ENCODE data around the gene LNP1. TPM values are rescaled to one million over a fixed set of nuclear protein-coding genes. Genes with fewer than 3 reads are reported as not detected.
A peak's percentile ranks its signal among the peaks of the same experiment; 100 is the strongest.

LNP1 gene
- polyA plus RNA-seq, 2 of the 4 experiments (the other 2 are of a cell fraction), result 1.3 to 2.0 TPM

GRCh38 chr3:100419406-100419805 is 18.1 kb downstream of the LNP1 start:
- Histone ChIP-seq H3K9me3 (no peaks in the 10 kb centered on the region), H3K27ac (no peak overlapping the region), H3K4me1 (no peaks in the 10 kb centered on the region), H3K4me2 (no peak overlapping the region), H3K4me3 (no peak overlapping the region)
- ChIA-PET POLR2A (no interaction called here), CTCF (no interaction called here)
- FAIRE-seq, result peak; percentile 43
- ATAC-seq, result no peak
- 86% methylated on average over 1 of the region's 1 CpG for WGBS (ENCODE audit: missing lambda C conversion rate)
- TF ChIP-seq FOXS1 (CRISPR knock-in tag; IDR thresholded peaks at IDR 0.05), result no peak
- TF ChIP-seq ZFP36 (IDR thresholded peaks at IDR 0.05; ENCODE audit: borderline replicate concordance, partially characterized antibody), result no peak
- TF ChIP-seq PHF8 (IDR thresholded peaks at IDR 0.05; ENCODE audit: borderline replicate concordance, low read depth), result no peak
- TF ChIP-seq EHF (CRISPR knock-in tag; IDR thresholded peaks at IDR 0.05), result no peak
- no peak for TF ChIP-seq NFE2L2 (conservative IDR thresholded peaks at IDR 0.05; ENCODE audit: low read length)
- TF ChIP-seq RCOR1 (IDR thresholded peaks at IDR 0.05; ENCODE audit: low read depth, low read length), result no peak
- no peak for TF ChIP-seq HES2 (IDR thresholded peaks at IDR 0.05)
- no peak for TF ChIP-seq NPAS2 (CRISPR knock-in tag; IDR thresholded peaks at IDR 0.05; ENCODE audit: borderline replicate concordance)
- TF ChIP-seq REST (IDR thresholded peaks at IDR 0.05), result no peak
- no peak for TF ChIP-seq RNF2 (IDR thresholded peaks at IDR 0.05; ENCODE audit: borderline replicate concordance, low read depth)
- TF ChIP-seq ATOH8 (CRISPR knock-in tag; IDR thresholded peaks at IDR 0.05; ENCODE audit: low read depth), result no peak
- no peak for TF ChIP-seq HMGXB4 (CRISPR knock-in tag; IDR thresholded peaks at IDR 0.05; ENCODE audit: borderline replicate concordance)
- TF ChIP-seq SREBF2 (IDR thresholded peaks at IDR 0.05), result no peak
- TF ChIP-seq RARB (CRISPR knock-in tag; IDR thresholded peaks at IDR 0.05), result no peak
- TF ChIP-seq TFCP2L1 (CRISPR knock-in tag; IDR thresholded peaks at IDR 0.05), result no peak
- no peak for TF ChIP-seq FOSL2 (IDR thresholded peaks at IDR 0.05)
- TF ChIP-seq FOSL2 (CRISPR knock-in tag; IDR thresholded peaks at IDR 0.05), result no peak
- TF ChIP-seq CBX2 (IDR thresholded peaks at IDR 0.05; ENCODE audit: borderline replicate concordance, low read depth), result no peak
- TF ChIP-seq HOXA7 (CRISPR knock-in tag; IDR thresholded peaks at IDR 0.05), result no peak
- no peak for TF ChIP-seq HDAC2 (IDR thresholded peaks at IDR 0.05)
- TF ChIP-seq TP53 (CRISPR knock-in tag; IDR thresholded peaks at IDR 0.05), result no peak
- DNase-seq (ENCODE audit: low read depth in 1 of 2, low spot score in 1 of 2), result no peak

GRCh38 chr3:100420885-100421284 is 19.5 kb downstream of the LNP1 start:
- Histone ChIP-seq H3K9me3 (no peaks in the 10 kb centered on the region), H3K4me2 (no peak overlapping the region), H3K27ac (no peak overlapping the region), H3K4me3 (no peak overlapping the region), H3K4me1 (peaks cover 10% of the 10 kb centered on the region)
- ATAC-seq, result no peak
- CTCF ChIA-PET, result no interaction called here
- POLR2A ChIA-PET, result no interaction called here
- no peak for FAIRE-seq
- no peak for DNase-seq (ENCODE audit: low read depth in 1 of 2, low spot score in 1 of 2)
- WGBS (ENCODE audit: missing lambda C conversion rate), result 38% methylated on average over 2 of the region's 2 CpGs
- TF ChIP-seq POLR2A (IDR thresholded peaks at IDR 0.05; ENCODE audit: low read length) (no peak), ZFP36 (IDR thresholded peaks at IDR 0.05; ENCODE audit: borderline replicate concordance, partially characterized antibody) (no peak), MAX (IDR thresholded peaks at IDR 0.05) (no peak), HMGXB4 (CRISPR knock-in tag; IDR thresholded peaks at IDR 0.05; ENCODE audit: borderline replicate concordance) (no peak), TP53 (CRISPR knock-in tag; IDR thresholded peaks at IDR 0.05) (no peak), CHD4 (IDR thresholded peaks at IDR 0.05; ENCODE audit: borderline replicate concordance) (no peak), HOXB5 (CRISPR knock-in tag; IDR thresholded peaks at IDR 0.05) (no peak), POLR2AphosphoS2 (conservative IDR thresholded peaks at IDR 0.05; ENCODE audit: low read length) (no peak), FOXS1 (CRISPR knock-in tag; IDR thresholded peaks at IDR 0.05) (no peak), NFE2L2 (conservative IDR thresholded peaks at IDR 0.05; ENCODE audit: low read length) (no peak), TFCP2L1 (CRISPR knock-in tag; IDR thresholded peaks at IDR 0.05) (no peak), HOXB13 (CRISPR knock-in tag; IDR thresholded peaks at IDR 0.05; ENCODE audit: low read depth) (no peak), FOSL2 (IDR thresholded peaks at IDR 0.05) (no peak), FOSL2 (CRISPR knock-in tag; IDR thresholded peaks at IDR 0.05) (no peak)
